Testis (tissue), 3 donors: Measurements from ENCODE around the gene TAAR6. TPM values are rescaled to one million over a fixed set of nuclear protein-coding genes. Genes with fewer than 3 reads are reported as not detected.
"Not testable (repeated sequence)": the region's sequence is repeated elsewhere in the genome, so short reads cannot be mapped to it uniquely, and the experiment has no call there.

Experiments used
- DNase-seq: peaks from one replicate; pipeline ENCODE4 v3.0.0-alpha.2; 2019
- H3K27ac ChIP-seq, 2 donors: fragments of 200-600 bp; sonication (generic); one replicate each; pipeline ENCODE4 v1.5.1; 2019
- H3K27me3 ChIP-seq: fragments of 200-600 bp; sonication (generic); one replicate; pipeline ENCODE4 v1.5.1; 2019
- H3K36me3 ChIP-seq: fragments of 200-600 bp; sonication (generic); one replicate; pipeline ENCODE4 v1.5.1; 2017; ENCODE audit warnings: low read depth; ENCODE audit errors: missing control alignments
- H3K4me1 ChIP-seq: fragments of 200-600 bp; sonication (generic); one replicate; pipeline ENCODE4 v1.5.1; 2019
- H3K4me3 ChIP-seq, 2 donors: fragments of 200-600 bp; sonication (generic); one replicate each; pipeline ENCODE4 v1.5.1; 2017 to 2019
- H3K9me3 ChIP-seq: fragments of 200-600 bp; sonication (generic); one replicate; pipeline ENCODE4 v1.5.1; 2017
- CTCF ChIP-seq, 3 experiments: fragments of 450-650 bp in 2 of 3; fragments of 200-600 bp in 1 of 3; sonication (generic) in 1 of 3; IDR thresholded peaks; one replicate each; pipeline ENCODE4 v1.5.1; 2016 to 2019; ENCODE audit warnings: antibody characterized with exemption in 3 of 3, mild to moderate bottlenecking in 2 of 3, moderate library complexity in 1 of 3
- POLR2A ChIP-seq: fragments of 450-650 bp; IDR thresholded peaks from one replicate; pipeline ENCODE4 v1.6.1; 2017; ENCODE audit warnings: antibody characterized with exemption, mild to moderate bottlenecking, moderate library complexity
- WGBS, 2 donors: methylation state at CpG; one replicate each; pipeline ENCODE4 v1.1.5; 2018; 5-methylcytosine and 5-hydroxymethylcytosine counted together
- intact Hi-C: fragments of 100-400 bp; cut with DNase I; formaldehyde crosslinking; loops from one replicate; pipeline ENCODE4 v1.15.1; 2023; ENCODE audit warnings: low total_unique reads
- polyA plus RNA-seq: library from polyadenylated mRNA; stranded (reverse); fragments of 350-450 nt; fragmentation: Illumina TruSeq; extraction: RNeasy Lipid Tissue Mini Kit (QIAGEN cat#74804); gene quantifications from one replicate; pipeline ENCODE4 v1.2.3, GENCODE V29; 2014; ENCODE audit warnings: low read depth, low replicate concordance; ENCODE audit not compliant: insufficient read depth
- total RNA-seq, 2 donors: library from RNA; depleted of rRNA; stranded (reverse); fragments of >200 nt; gene quantifications; one replicate each; pipeline ENCODE4 v1.2.3, GENCODE V29; 2016

TAAR6 gene
- total and polyA plus RNA-seq, 3 donors from 2014 or later, result not detected

GRCh38 chr6:132596201-132596600, 26.1 kb downstream of the TAAR6 start:
- Histone ChIP-seq H3K27ac (no peak overlapping the region), H3K27me3 (no peaks in the 10 kb centered on the region), H3K4me1 (no peaks in the 10 kb centered on the region), H3K9me3 (no peaks in the 10 kb centered on the region), H3K4me3 (no peak overlapping the region), H3K36me3 (no peaks in the 10 kb centered on the region)
- intact Hi-C loops, result no loop called here
- 76 to 77% methylated on average over 6 of the region's 6 CpGs for WGBS, 2 donors
- no peak for DNase-seq
- TF ChIP-seq POLR2A (no peak), CTCF (IDR thresholded peaks at IDR 0.05) (no peak)

- Histone ChIP-seq H3K4me3 (no peak overlapping the region), H3K27ac (no peak overlapping the region), H3K9me3 (no peaks in the 10 kb centered on the region), H3K27me3 (no peaks in the 10 kb centered on the region), H3K36me3 (no peaks in the 10 kb centered on the region), H3K4me1 (no peaks in the 10 kb centered on the region)
- TF ChIP-seq CTCF (IDR thresholded peaks at IDR 0.05) (peak in 1 of 3 experiments; percentile 7), POLR2A (no peak)
- no peak for DNase-seq
- intact Hi-C loops, result no loop called here
- 45 to 64% methylated on average over 3 of the region's 3 CpGs for WGBS, 2 donors
Measured at GRCh38 chr6:132598473-132598872, 28.4 kb downstream of the TAAR6 start.

GRCh38 chr6:132600900-132601299, 30.8 kb downstream of the TAAR6 start:
- H3K4me1 ChIP-seq, DNase-seq, H3K4me3 ChIP-seq, H3K27me3 ChIP-seq, H3K27ac ChIP-seq, H3K36me3 ChIP-seq, intact Hi-C loops, H3K9me3 ChIP-seq: not testable (repeated sequence)

GRCh38 chr6:132604635-132605152, 34.6 kb downstream of the TAAR6 start:
- H3K36me3 ChIP-seq, result no peaks in the 10 kb centered on the region
- 83 to 87% methylated on average over 8 of the region's 8 CpGs for WGBS, 2 donors

GRCh38 chr6:132607544-132608233, 37.6 kb downstream of the TAAR6 start:
- Histone ChIP-seq H3K4me1 (no peaks in the 10 kb centered on the region), H3K9me3 (no peaks in the 10 kb centered on the region), H3K36me3 (no peaks in the 10 kb centered on the region), H3K4me3 (no peak overlapping the region), H3K27me3 (no peaks in the 10 kb centered on the region), H3K27ac (no peak overlapping the region)
- WGBS, 2 donors, result 86 to 96% methylated on average over 5 of the region's 5 CpGs
- intact Hi-C loops, result no loop called here
- no peak for TF ChIP-seq POLR2A
- TF ChIP-seq CTCF (IDR thresholded peaks at IDR 0.05), result no peak
- DNase-seq, result no peak

More at GRCh38 chr6:132604635-132605152, 34.6 kb downstream of the TAAR6 start:
- Histone ChIP-seq H3K9me3 (no peaks in the 10 kb centered on the region), H3K4me3 (no peak overlapping the region), H3K27me3 (no peaks in the 10 kb centered on the region), H3K27ac (no peak overlapping the region), H3K4me1 (no peaks in the 10 kb centered on the region)
- DNase-seq, result no peak
- no peak for TF ChIP-seq CTCF (IDR thresholded peaks at IDR 0.05)
- no peak for TF ChIP-seq POLR2A
- intact Hi-C loops, result no loop called here
